ENCODE results near the gene GARIN5B. TPM values are rescaled to one million over a fixed set of nuclear protein-coding genes. Genes with fewer than 3 reads are reported as not detected.

Gene GARIN5B
- total RNA-seq, 1 experiment from 2014 or later = 0.13 TPM

GRCh38 chr19:55372316-55373081 is 9.4 kb upstream of the GARIN5B start:
- H3K14ac ChIP-seq (ENCODE audit: insufficient read depth, low read length) = peak overlapping the region; percentile 4; the same call in 1 of the 2 replicates
- H4K20me1 ChIP-seq (ENCODE audit: control insufficient read depth, insufficient read depth, insufficient read length) = no peaks in the 10 kb centered on the region
- no peak overlapping the region for H3K23ac ChIP-seq (ENCODE audit: insufficient read length, low read depth, low read length)
- H3K79me2 ChIP-seq (ENCODE audit: insufficient read depth, low read length) = no peaks in the 10 kb centered on the region
- no peak overlapping the region for H3K27ac Mint-ChIP-seq
- no peak overlapping the region for H3K4ac ChIP-seq (ENCODE audit: low read depth, low read length)
- no peak overlapping the region for H2BK12ac ChIP-seq (ENCODE audit: insufficient read length, low read depth, low read length)
- no peak overlapping the region for H2AFZ ChIP-seq (ENCODE audit: low read length)
- H2BK15ac ChIP-seq (ENCODE audit: low read depth, low read length) = peak overlapping the region; percentile 33; the same call in 1 of the 2 replicates
- peaks cover 32 to 49% of the 10 kb centered on the region in 2 experiments for H3K4me1 Mint-ChIP-seq
- no peaks in the 10 kb centered on the region for H3K79me1 ChIP-seq (ENCODE audit: insufficient read depth, low read depth, low read length, poor library complexity, severe bottlenecking)
- H3K9me3 Mint-ChIP-seq = peaks cover 0 to 5% of the 10 kb centered on the region in 2 experiments; a peak in 2 of 5 replicates
- TF ChIP-seq, protein P1, sequence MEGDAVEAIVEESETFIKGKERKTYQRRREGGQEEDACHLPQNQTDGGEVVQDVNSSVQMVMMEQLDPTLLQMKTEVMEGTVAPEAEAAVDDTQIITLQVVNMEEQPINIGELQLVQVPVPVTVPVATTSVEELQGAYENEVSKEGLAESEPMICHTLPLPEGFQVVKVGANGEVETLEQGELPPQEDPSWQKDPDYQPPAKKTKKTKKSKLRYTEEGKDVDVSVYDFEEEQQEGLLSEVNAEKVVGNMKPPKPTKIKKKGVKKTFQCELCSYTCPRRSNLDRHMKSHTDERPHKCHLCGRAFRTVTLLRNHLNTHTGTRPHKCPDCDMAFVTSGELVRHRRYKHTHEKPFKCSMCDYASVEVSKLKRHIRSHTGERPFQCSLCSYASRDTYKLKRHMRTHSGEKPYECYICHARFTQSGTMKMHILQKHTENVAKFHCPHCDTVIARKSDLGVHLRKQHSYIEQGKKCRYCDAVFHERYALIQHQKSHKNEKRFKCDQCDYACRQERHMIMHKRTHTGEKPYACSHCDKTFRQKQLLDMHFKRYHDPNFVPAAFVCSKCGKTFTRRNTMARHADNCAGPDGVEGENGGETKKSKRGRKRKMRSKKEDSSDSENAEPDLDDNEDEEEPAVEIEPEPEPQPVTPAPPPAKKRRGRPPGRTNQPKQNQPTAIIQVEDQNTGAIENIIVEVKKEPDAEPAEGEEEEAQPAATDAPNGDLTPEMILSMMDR (conservative IDR thresholded peaks at IDR 0.05) = no peak
- 0 out of 5 replicates have a peak overlapping the region, but pooled peaks of 1 of the 2 experiments have one; percentile 8 for H3K4me3 Mint-ChIP-seq
- no peak overlapping the region for H2BK20ac ChIP-seq (ENCODE audit: low read depth, low read length, poor library complexity, severe bottlenecking)
- WGBS (ENCODE audit: extremely low coverage, insufficient read length, low lambda C conversion rate) = no CpG with 5 or more reads among the region's 24 CpGs
- no peak overlapping the region for H4K5ac ChIP-seq (ENCODE audit: insufficient read length, low read depth, low read length)
- H3K9ac ChIP-seq (ENCODE audit: extremely low read depth, insufficient read length, low read length) = no peak overlapping the region
- H3K56ac ChIP-seq (ENCODE audit: insufficient read length, low read depth, low read length) = no peak overlapping the region
- H3K18ac ChIP-seq (ENCODE audit: insufficient read length, low read depth, low read length) = no peak overlapping the region
- H3T11ph ChIP-seq (ENCODE audit: low read length) = no peak overlapping the region
- H3K27me3 Mint-ChIP-seq (ENCODE audit: low read depth) = peaks cover 71% of the 10 kb centered on the region
- no peak overlapping the region for H2BK5ac ChIP-seq (ENCODE audit: insufficient read length, low read length)
- H4K91ac ChIP-seq (ENCODE audit: insufficient read length, low read depth, low read length) = no peak overlapping the region
- H3K36me3 Mint-ChIP-seq (ENCODE audit: insufficient read depth in 1 of 3, low read depth in 3 of 3) = peaks cover 0 to 6% (median 0%) of the 10 kb centered on the region in 3 experiments; a peak in 1 of 7 replicates
- H3K4me2 ChIP-seq (ENCODE audit: insufficient read depth, insufficient read length, low read length) = no peak overlapping the region
- H4K8ac ChIP-seq (replicated peaks; ENCODE audit: insufficient read length, low read depth, low read length) = no peak overlapping the region
- no peaks in the 10 kb centered on the region for H3K9me3 ChIP-seq (ENCODE audit: control insufficient read depth, low read depth, low read length)
- H2AK5ac ChIP-seq (ENCODE audit: insufficient read length, low read length) = no peak overlapping the region
- H3K27me3 ChIP-seq (ENCODE audit: insufficient read depth, low read length) = peaks cover 5% of the 10 kb centered on the region
- no peaks in the 10 kb centered on the region; the same call in 1 of the 2 replicates for H3K4me1 ChIP-seq (ENCODE audit: insufficient read depth, low read length)
- DNase-seq = no peak
- peaks cover 12% of the 10 kb centered on the region for H3K23me2 ChIP-seq (ENCODE audit: insufficient read length, low read depth, low read length, poor library complexity, severe bottlenecking)
- no peak overlapping the region for H2BK120ac ChIP-seq (ENCODE audit: low read depth, low read length, poor library complexity, severe bottlenecking)
- H3K27ac ChIP-seq (ENCODE audit: insufficient read length, low read depth, low read length) = no peak overlapping the region
